IPS DF 19.7 (cell line): ENCODE measurements around the gene NOTCH4.
"Not testable (repeated sequence)": the region's sequence is repeated elsewhere in the genome, so short reads cannot be mapped to it uniquely, and the experiment has no call there.

Experiments
- DNase-seq: peaks from one replicate; pipeline ENCODE4 v3.0.0-alpha.2; 2013; ENCODE audit warnings: low read depth, low spot score

Gene NOTCH4

GRCh38 chr6:32194388-32194787, 29.5 kb downstream of the NOTCH4 start:
- DNase-seq = no peak

GRCh38 chr6:32193096-32193495, 30.8 kb downstream of the NOTCH4 start:
- not testable (repeated sequence) for DNase-seq

GRCh38 chr6:32192608-32193039, 31.2 kb downstream of the NOTCH4 start, which contains the start of gene GPSM3:
GPSM3 (minus strand) TSS chr6:32192643; CDS start chr6:32192513, 130 bp downstream.
- DNase-seq = no peak

DNA sequence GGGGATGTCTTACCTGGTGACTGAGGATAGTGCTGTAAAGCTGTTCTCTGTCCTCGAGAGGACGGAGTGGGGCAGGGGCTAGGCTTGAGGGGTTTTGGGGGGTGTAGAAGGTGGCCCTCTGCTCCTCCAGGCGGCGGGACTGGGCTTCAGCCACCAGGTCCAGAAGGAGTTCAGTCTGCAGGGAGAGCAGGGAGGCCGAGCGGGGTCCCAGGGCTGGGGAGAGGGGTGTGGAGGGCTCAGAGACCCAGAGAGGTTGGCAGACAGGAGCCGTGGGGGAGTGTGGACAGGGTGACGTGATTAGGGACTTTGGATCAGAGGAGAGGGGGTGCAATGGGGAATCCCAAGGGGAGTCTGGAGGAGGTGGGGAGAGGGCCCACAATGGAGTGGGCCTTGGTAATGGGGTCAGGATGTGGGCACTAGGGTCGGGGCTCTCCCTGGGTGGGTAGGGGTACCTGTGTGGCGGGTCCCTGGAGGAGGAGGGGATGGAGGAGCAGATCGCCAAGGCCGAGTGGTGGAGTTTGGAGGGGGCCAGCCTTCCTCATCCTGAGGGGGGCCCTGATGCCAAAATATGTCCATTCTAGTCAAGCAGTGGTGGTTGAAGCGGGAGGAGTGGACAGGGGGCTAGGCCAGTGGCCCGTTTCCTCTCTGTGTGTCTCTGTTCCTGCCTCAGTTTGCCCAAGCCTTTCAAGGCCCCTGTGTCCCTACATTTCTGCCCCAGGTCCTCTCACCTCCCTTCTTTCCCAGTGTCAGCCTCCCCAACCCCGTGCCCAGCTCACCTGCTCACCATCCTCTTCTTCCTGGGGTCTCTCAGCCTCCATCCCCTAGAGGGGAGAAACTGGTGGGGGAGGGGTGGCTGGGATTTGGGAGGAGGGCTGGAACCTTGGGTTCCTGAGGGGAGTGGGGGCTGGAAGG, 31.9 kb downstream of the NOTCH4 start:
- no peak for DNase-seq

DNA sequence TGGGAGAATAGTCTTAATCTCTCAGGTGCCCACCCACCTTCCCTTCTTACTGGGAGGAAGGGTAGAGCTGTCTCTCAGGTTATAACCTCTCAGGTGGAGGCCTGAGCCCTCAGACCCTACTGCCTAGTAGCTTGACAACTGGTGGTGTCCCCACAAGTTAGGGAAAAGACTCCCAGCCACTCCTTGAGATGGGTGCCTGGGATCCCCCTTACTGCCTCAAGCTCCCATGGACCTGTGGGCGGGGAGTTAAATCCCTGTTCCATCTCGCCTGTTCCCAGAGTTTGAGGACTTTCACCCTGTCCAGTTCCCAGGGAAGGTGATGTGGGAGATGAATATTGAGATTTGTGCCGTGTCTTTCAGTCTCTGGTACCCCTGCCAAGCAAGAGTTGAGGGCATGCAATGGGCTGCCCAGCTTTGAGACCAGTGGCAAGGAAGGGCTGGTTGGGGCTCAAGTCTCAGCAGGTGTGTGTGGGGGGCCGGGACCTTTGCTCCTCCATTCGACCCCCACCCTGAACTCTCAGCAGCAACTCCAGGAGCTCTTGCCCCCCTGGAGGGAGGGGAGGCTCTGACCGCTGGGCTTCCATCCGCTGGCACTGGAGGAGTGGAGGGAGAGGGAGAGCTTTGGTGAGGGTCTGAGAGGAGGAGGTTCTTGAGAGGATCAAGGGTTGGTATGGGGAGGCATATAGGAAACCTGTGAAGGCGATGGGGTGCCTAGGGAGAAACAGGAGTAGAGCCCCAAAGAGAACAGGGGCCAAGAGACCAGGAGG, 32.8 kb downstream of the NOTCH4 start:
- DNase-seq = no peak

DNA sequence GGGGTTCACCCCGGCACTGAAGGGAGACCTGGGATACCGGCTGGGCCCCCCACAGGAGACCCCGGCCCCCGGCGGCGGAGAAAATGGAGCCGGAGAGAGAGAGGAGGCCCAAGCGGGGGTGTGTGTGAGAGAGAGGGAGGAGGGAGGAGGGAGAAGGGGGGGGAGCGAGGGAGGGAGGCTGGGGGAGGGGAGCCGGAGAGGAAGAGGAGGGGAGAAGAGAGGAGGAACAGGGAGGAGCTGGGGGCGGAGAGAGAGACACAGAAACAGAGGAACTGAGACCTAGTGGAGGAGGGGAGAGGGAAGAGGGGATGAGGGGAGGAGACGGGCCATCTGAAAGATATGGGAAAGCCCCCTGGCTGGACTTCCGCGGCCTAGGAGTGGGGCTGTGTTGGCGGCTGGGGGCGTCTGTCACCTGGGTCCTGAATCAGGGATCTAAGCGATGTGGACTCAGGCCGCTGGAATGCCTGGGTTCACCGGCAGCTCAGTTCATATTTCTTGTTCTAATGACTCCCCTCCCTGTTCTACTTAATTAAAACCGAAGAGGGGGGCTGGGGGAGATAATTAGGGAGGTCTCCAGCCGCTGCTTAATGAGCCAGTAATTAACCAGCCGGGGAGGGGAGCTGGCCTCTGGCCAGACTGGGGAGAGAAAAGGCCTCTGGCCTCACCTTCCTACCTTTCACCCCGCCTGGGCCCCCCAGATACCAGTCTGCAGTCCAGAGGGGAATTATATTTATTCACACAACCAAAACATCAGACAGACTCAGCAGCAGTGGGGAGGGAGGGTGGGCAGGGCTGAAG, 33.6 kb downstream of the NOTCH4 start, which contains the start of gene PBX2:
TSS of gene PBX2 (minus strand) at position 149 of the 798 bp plus-strand sequence. CDS start 287 bp downstream, outside the sequence.
- peak; percentile 78 for DNase-seq

DNA sequence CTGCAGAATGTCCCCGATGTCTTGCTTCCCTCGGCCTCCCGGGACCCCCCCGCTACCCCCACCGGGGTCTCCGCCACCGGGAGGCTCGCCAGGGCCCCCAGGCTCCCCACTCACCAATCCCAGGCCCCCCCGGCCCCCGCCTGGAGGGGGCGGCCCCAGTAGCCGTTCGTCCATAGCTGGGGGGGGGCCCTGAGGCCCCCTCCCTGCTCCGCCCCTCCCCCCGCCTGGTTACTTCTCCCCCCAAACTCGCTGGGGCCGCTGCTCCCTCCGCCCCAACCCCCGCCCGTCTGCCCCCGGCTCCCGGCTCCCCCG, 34.2 kb downstream of the NOTCH4 start:
- no peak for DNase-seq

DNA sequence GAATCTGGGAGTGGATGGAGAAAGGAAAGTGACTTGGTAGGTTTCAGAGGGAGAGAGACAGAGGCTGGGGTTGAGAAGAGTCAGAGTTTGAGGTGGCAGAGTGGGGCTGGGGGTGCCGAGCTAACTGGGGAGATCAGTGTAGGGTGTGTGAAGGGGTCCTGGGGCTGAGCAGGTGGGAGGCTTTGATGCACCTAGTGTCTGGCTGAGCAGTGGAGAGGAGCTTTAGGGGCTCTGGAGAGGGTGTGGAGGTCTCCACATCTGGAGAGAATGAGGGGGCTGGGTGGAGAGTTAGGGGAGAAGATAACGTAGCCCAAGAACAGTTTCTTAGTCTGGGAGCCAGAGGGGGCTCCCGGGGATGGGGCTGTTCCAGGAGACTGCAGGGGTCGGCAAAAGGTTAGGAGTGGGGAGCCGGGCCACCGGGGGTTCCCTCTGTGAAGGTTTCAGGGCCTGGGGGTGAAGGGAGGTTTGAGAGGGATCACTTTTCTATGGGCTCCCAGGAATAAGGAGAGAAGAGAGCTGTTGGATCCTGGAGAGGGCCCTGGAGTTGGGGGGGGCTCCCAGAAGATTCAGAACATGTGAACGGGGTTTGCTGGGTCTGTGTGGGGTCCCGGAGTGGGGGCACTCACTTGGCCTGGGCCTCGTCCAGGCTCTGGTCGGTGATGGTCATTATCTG, 34.7 kb downstream of the NOTCH4 start:
- no peak for DNase-seq

DNA sequence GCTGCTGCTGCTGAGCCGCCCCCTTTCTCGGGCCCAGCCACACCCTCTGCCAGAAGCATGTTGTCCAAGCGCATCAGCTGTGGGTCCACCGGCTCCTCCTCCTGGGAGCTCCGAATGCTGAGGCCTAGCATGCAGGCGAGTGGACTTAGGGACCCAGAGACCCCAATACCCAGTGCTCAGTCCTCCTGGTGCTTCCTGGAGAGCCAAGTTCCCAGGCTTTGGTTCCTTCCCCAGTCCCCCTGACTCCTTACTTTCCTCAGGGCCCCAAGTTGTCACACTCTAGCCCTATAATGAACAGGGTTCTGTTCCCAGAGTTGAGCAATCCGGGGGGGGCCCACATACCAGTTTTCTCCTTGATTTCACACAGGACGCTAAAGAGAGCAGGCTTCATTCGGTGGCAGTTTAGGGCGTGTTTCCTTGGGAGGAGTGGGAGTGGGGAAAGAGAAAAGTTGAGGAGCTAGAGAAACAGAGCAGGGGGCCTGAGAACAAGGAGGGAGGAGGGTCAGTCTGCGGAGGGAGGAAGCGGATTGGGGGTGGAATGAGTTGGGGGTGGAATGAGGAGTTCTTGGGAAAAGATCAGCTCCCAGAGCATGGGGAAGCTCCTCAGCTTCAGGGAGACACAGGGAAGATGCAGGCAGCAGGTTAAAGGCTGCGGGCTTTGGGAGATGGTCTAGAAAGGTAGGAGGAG, 35.3 kb downstream of the NOTCH4 start:
- DNase-seq = no peak

DNA sequence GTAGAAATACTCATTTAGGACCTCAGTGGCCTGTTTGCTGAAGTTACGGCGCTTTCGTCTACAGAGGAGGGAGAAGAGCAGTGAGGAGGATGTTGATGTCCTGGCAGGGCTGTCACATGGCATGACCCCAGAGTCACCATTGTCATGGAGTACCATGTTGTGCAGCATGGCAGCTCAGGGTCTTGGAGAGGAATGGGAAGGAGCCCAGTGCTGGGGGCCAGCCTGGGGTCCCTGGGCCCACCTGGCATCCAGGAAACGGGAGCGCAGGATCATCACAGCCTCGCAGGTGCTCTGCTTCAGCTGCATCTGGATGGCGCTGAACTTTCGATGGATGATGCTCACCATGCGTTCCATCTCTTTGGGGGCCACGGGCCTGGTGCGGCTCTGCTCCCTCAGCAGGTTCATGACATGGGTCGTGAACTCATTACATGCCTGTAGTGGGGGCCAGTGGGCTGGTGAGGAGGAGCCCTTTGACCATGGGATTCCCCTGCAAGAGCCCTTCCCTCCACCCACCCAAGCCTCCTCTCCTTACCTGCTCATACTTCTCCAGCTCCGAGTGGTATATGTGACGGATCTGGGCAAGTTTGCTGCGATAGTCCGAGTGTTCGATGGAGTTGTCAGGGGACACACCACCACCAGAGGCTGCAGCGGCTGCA, 36.0 kb downstream of the NOTCH4 start:
- not testable (repeated sequence) for DNase-seq

GRCh38 chr6:32187009-32187709, 36.7 kb downstream of the NOTCH4 start:
- DNase-seq = no peak

DNA sequence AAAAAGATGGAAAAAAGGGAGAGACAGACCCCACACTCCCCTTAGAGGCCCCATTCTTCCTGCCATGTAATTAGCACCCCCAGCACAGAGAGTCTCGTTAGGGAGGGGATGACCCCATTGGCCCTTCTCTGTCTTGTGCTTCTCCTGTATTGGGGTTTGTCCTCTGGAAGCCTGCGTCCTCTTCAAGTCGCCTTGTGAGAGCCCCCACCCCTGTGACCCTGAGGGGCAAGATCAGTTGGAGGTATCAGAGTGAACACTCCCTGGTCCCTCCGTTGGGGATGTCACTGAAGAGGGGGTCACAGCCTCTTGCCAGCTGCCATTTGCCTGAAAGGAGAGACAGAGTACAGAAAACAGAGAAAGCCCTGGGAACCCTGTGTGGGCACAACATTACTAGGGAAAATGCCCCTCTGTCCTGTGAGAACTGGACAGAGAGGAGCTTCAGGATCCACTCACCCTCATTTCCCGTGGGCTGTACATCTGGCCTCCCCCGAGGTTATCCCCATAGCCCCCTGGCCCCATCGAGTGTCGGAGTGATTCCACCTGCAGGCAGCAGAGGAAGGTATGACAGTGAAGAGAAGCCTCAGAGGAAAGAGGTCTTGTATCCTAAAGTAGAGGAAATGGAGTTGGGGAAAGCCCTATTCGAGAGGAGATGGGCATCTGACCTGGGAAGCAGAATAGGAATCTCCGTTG, 37.6 kb downstream of the NOTCH4 start:
- not testable (repeated sequence) for DNase-seq

DNA sequence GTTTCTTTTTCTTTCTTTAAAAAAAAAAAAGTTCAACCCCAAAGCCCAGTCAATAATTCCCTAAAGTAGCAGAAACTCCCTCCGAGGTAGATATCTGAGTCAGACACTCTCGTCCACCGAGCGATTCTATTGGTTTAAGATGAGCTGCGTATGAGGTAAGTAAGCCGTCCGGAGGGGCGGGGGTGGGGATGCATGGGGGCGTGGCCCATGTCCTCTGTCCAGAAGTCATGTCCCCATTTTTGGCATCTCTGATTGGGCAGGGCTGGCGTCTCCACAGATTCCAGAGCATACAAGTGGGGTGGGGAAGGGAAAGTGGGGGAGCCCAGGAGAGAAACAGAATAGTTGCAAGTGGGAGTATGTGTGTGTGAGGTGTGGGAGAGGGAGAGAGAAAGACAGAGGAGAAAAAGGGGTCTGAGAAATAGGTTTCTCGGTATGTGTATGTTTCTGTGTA, 38.2 kb downstream of the NOTCH4 start:
- DNase-seq = not testable (repeated sequence)

DNA sequence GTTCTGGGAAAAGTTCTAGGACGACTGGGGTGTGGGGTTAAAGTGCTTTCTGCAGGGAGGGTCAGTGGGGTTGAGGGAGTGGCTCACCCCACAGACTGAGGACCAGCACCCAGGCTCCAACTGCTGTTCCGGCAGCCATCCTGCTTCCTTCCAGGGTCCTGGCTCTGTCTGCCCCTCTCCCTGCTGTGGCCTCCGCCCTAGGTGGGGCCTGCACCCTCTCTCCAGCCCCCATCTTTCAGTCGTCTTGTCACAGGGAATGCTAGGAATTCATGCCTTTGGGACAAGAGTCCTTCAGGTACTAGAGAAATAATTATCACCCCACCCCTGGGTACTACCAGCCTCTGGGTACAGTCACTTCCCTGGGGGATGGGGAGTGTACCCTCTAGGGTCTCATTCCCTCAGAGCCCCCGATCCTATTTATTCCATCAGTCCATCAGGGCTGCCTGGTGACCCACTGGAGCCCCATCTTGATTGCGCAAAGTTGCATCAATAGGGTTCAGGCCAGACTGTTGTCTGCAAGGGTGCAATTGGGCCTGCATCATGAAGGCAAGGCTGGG, 39.7 kb downstream of the NOTCH4 start, which contains the start of gene AGER:
TSS of gene AGER (minus strand) at position 170 of the 557 bp plus-strand sequence. CDS start at position 139, 31 bp downstream.
- DNase-seq = no peak

DNA sequence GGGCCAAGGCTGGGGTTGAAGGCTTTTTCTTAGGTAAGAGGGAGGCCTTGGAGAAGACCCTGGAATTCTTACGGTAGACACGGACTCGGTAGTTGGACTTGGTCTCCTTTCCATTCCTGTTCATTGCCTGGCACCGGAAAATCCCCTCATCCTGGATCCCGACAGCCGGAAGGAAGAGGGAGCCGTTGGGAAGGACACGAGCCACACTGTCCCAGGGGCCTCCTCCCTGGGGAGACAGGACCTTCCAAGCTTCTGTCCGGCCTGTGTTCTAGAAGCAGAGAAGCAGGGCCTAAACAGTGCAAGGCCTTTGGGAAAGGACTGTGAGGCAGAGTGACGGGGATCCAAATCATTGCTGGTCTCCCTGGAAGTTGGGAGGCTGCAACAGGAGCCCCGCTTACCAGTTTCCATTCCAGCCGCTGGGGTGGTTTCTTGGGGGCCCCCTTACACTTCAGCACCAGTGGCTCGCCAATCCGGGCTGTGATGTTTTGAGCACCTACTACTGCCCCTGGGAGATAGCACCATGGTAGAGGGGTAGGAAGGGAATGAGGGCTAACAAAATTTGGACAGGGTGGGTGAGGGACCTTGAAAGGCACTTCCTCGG, 40.3 kb downstream of the NOTCH4 start:
- no peak for DNase-seq

DNA sequence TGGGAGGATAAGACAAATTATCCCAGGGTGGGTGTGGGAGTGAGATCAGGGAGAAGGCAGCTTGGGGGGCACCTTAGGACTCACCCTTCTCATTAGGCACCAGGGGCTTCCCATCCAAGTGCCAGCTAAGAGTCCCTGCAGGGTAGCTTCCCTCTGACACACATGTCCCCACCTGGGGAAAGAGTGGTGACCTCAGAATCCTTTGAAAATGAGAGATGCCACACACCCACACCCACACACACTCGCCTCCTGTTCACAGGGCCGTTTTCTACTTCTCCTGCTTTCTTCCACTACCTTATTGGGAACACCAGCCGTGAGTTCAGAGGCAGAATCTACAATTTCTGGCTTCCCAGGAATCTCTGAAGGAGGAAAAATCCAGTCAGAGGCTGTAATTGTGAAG, 40.8 kb downstream of the NOTCH4 start:
- no peak for DNase-seq

GRCh38 chr6:32182555-32182981, 41.3 kb downstream of the NOTCH4 start:
- no peak for DNase-seq
